DMS53 treated with DMSO at 0.1 percent for 48 hours (cell line): ENCODE results near the gene ESRRA.

Experiments
- DNase-seq: peaks from one replicate; lab custom pipeline; 2025; ENCODE audit not compliant: unreplicated experiment; lab: John Stamatoyannopoulos, UW

Gene ESRRA

DNA sequence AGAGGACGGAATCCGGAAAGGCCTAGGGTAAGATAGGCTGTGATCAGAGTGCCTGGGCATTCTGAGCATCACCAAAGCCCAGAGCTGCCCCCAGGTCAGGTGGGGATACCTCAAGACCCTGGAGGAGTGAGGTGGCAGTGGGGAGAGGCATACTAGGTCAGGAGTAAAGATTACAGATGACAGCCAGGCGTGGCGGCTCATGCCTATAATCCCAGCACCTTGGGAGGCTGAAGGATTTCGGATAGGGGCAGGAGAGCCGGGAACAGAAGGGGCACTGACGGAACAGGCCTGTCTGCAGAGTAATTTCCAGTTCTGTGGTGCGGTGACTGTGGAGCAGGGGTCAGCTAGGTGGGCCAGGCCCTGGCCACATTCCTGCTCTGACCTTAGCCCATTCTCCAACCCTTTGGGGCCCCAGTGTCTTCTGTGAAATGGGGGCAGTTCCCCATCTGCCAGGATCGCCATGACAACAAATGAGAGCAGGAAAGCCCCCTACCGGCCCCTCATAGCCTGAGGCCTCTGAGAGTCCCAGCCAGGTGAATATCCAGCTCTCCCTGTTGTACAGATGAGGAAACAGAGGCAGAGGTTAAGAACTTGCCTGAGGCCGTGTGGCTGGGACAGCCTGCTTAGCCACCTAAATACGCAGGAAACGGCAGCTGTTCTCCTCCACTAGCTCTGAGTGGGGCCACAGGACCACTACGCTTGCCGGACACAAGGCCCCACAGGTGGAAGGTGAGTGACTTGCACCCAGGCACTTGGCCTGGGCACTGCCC lies 30.1 kb upstream of the ESRRA start:
- DNase-seq = no peak

DNA sequence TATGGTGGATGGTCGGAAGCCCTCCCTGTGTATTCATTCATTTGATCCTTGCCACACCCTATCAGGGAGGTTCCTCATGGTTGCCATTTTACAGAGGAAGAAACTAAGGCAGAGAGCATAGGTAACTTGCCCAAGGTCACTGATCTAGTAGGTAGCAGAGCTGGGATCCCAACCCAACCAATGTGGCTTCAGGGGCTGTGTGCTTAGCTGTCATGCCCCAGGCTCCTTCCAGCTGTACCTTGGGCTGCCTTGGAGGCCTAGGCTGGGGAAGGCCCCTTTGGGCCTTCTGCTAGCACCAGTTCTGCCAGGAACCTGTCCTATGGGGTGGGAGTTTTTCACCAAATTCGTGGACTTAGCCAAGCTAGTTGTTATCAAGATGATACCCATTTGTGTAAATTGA lies 29.5 kb upstream of the ESRRA start:
- no peak for DNase-seq

DNA sequence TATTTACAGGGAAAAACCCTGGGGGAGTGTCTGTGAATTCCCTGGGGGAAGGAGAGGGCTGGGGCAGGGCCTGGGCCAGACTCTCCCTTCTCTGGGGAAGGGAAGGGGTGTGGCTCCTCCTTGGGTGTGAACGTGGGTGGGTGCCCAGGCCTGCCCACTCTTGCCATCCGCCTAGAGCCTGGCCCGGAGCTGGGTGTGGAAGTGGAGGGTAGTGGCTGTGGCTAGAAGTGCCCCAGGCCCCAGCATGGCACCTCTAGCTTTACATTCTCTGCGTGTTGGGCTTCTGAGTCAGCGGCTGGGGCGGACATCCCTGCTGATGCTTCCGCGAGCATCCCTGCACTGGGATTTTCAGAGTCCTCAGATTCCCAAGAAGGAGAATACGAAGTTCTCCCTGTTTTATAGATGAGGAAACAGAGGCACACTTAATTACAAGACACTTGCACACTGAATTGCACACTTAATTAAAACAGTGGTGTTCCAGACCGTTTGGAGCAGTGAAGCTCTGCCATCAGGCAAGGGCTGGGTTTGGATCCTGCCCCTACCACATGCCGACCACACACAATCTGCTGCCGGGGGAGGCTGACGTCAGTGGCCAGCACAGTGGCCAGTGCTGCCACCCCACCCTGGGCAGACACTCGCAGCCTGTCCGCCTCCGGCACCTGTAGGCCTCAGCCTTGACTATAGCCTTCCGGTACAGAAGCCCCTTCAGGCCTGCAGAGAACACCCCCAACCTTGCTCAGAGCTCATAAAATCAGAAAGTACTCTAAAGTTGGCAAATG lies 28.5 kb upstream of the ESRRA start:
- DNase-seq = no peak

DNA sequence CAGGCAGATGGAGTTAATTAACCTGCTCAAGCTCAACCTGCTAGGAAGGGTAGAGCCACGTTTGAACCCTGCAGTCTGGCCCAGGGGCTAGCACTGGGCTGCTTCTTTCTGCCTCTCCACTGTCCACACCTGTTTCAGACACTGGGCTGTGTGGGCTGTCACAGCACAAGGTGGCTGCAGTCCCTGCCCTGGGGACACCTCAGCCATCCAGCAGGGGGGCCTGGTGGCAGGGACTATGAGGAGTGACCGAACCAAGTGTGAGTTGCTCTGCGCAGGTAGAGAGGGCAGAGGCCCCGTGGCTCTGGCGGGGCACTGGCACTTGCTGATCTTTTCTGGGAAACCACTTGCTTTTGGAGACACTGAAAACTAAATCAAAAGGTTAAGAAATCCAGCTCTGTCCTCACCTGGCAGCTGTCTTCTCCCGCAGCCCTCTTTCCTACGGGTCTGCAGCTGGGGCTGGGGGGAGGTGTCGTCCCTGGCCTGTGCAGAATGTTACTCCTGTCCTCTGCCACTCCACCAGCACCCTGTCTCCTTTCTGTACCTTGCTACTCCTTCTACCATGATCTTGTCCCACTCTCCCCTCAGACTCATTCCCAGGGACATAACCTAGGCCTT lies 26.6 kb upstream of the ESRRA start:
- DNase-seq = no peak

DNA sequence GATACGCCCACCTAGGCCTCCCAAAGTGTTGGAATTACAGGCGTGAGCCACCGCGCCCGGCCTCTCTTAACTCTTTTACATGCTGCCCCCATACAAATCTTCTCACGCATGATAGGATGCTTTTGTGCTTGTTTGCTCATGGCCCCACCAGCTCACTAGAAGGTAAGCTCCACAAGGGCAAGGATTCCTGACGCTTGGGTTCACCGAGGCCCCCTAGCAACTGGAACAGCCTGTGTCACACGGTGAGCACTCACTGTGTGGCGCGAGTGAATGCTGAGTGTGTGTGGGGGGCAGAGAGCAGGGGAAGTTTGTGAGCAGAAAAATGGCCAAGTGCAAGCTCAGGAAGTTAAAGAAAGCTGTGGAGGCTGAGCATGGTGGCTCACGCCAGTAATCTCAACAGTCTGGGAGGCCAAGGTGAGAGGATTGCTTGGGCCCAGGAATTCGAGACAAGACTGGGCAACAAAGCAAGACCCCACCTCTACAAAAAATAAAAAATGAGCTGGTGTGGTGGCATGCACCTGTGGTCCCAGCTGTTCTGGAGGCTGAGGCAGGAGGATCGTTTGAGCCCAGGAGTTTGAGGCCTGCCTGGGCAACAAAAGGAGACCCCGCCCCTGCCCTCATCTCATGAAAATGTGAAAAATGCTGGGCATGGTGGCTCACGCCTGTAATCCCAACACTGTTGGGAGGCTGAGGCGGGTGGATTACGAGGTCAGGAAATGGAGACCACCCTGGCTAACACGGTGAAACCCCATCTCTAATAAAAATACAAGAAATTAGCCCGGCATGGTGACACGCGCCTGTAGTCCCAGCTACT lies 23.2 kb upstream of the ESRRA start:
- no peak for DNase-seq

DNA sequence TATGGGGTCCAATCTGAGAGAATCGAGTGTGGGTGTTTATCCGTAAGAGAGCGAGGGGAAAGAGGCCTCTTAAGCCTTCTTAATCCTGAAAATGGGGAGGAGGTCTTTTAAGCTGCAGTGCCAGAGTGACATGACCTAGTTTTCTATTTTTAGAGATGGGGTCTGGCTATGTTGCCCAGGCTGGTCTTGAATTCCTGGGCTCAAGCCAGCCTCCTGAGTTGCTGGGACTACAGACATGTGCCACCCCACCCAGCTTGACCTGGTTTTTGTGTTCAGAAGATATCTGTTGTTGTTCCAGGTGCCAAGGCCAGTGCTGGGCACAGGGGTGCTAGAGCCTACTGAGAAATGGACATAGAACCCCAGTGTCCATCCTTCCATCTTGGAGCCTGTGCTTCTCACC lies 22.2 kb upstream of the ESRRA start:
- no peak for DNase-seq

DNA sequence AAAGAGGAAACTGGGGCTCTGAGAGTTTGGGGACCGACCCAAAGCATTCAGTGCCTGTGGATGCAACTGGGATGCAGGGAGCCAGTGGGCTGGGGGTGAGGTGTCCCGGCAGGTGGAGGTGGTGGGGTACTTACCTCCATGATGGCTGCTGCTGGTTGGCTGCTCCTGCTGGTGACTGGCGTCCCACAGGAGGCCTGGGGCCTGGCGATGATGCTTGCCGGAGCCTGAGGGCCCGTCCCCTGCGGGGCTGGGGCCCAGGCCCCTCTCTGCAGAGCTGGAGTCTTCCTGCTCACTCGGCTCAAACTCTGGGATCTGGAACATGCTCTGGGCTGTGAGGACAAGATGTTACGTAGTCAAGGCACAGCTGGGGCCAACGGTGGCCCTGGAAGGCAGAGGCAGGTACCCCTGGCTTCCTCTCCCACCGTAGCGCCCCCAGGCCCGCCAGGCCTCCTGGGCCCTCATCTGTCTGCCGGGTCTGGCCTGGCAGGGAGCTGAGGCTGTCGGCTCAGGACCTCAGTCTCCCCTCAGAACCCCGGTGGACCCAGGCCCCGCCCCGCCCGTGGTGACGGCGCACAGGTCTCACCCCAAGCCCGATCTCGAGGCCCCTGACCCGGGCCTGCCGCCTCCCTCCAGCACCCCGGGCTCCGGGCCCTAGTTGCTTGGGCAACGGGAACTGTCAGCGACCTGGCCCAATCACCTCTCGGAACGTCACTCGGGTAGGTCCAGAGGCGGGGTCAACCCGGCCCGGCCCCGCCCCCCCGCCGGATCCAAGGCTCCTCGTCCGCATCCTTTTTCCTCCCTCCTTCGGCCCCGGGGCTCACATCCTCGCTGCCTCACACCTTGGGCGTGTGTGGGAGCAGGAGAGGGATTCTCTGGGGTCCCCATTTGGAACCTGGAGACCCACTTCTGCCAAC lies 21.0 kb upstream of the ESRRA start, which contains the start of gene BAD:
Gene BAD (minus strand): TSS at position 618 of the 914 bp plus-strand sequence. CDS start 297 bp downstream, at position 321.
- peak; percentile 85 for DNase-seq

DNA sequence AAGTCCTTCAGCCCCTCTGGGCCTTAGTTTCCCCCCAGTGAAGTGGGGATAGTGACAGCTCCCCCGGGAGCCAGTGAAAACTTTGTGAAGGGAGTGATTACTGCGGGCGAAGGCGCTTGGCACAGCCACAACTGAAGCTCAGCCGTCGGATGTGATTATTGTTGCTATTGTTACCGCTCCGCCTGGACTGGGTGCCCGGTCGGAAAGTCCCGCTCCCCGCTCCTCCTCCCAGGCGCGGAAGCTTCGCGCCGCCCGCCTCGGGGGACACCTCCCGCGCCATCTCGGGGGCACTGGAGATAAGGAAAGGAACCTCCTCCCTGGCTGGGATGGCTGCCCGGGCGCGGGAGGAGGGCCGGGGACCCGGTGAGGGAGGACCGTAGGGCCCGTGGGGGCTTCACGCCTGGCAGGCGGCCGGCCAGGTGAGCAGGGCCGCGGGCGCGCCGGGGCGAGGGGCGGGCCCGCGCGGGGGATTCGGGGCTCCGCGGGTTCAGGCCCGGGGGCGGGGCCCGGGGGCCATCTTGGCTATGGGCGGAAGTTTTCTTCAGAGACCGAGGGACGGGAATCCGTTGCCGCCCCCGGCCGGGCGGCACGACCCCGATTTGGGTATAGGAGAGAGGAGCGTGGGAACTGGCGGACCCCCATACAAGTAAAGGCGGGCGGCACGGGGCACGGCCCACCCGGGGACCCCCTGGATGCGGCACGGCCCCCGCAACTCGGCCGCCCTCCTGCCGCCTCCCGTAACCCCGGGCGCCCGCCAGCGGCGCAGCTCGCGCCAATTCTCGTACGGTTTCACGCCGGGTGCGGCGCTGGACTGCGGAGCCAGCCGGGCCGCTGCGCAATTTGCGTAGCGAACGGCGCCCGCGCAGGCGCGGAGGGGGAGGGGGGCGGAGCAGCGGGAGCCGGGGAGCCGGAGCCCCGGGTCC lies 20.1 kb upstream of the ESRRA start, which contains the start of gene GPR137:
Gene GPR137 (plus strand): TSS at position 887 of the 923 bp plus-strand sequence. CDS start 677 bp downstream, outside the sequence.
- DNase-seq = peak; percentile 68

DNA sequence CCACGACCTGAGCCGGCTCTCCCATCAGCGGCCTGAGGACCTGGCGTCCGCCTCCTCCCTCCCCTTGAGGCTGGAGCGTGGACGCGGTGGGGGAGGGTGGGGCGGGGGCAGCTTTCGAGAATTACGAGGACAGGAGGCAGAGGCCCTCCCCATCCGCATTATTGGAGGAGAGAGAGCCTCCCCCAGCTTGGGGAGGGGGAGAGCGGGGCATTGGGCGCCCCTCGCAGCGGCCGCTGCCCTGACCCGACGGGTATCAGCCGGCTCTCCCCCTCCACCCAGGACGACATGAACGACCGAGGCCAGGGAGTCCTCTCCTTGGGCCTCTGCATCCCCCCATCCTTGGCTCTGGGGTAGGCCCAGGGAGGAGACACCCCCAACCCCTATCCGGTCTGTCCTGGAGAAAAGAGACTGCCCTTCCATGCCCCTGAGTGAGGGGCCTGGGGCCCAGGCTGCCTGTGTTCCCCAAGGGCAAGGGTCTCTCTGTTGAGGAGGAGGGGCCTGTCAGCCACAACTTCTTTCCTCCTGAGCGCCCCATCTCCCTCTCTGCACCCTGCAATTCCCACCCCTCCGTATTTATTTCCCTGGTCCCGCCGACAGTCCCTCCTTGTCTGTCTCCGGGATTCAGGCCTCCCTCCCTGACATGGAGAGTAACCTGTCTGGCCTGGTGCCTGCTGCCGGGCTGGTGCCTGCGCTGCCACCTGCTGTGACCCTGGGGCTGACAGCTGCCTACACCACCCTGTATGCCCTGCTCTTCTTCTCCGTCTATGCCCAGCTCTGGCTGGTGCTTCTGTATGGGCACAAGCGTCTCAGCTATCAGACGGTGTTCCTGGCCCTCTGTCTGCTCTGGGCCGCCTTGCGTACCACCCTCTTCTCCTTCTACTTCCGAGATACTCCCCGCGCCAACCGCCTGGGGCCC lies 19.2 kb upstream of the ESRRA start:
- peak; percentile 44 for DNase-seq

DNA sequence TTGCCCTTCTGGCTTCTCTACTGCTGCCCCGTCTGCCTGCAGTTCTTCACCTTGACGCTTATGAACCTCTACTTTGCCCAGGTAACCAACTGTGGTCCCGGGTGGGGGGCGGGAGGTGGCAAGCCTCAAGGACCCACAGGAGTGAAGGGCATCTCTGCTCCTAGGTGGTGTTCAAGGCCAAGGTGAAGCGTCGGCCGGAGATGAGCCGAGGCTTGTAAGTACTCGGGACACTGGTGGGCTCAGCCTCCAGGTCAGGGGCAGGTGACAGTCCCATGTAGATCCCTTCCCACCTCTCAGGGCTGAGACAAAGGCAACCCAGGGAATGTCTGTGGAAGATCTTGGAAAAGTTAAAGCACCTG lies 18.5 kb upstream of the ESRRA start:
- DNase-seq = no peak

DNA sequence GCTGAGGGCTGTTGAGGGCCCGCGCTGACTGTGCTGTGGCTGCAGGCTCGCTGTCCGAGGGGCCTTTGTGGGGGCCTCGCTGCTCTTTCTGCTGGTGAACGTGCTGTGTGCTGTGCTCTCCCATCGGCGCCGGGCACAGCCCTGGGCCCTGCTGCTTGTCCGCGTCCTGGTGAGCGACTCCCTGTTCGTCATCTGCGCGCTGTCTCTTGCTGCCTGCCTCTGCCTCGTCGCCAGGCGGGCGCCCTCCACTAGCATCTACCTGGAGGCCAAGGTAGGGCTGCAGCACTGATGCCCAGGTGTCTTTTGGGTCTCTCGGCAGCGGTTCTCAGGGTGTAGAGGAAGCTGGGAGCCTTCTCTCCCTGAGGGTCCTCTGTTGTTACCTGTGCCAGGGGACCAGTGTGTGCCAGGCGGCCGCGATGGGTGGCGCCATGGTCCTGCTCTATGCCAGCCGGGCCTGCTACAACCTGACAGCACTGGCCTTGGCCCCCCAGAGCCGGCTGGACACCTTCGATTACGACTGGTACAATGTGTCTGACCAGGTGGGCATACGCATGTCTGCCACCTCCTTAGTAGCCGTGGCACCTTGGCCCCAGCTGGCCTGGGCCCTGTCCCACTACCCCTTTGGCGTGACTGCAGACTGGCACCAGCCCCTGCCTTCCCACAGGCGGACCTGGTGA lies 17.5 kb upstream of the ESRRA start:
- no peak for DNase-seq

DNA sequence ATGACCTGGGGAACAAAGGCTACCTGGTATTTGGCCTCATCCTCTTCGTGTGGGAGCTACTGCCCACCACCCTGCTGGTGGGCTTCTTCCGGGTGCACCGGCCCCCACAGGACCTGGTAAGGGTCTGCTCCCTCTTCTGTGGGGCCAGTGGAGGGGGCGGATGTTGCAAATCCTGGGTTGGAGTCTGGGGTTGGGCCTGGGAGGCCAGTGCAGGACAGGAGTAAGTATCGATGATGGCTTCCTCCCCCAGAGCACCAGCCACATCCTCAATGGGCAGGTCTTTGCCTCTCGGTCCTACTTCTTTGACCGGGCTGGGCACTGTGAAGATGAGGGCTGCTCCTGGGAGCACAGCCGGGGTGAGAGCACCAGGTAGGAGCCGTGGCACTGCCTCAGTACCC lies 17.0 kb upstream of the ESRRA start:
- no peak for DNase-seq

DNA sequence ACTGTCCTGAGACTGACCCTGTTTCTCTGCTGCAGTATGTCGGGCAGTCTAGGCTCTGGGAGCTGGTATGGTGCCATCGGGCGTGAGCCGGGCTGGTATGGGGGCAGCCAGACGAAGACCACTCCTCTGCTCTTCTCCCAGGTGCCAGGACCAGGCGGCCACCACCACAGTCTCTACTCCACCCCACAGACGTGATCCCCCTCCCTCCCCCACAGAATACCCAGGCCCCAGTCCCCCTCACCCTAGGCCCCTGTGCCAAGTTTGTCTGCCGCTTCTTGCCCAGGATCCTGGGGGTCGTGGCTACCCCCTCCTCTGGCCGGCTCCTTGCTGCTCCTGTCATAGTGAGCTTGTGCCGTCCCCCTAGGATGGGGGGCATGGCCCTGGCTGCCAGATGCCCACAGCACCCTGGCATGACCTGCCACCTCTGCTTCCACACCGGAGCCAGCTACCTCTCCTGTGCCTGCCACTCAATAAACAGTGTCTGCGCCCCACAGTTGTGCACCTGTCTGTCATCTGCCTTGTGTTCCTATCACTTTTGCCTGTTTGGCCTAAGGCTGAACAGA lies 16.2 kb upstream of the ESRRA start:
- DNase-seq = no peak

DNA sequence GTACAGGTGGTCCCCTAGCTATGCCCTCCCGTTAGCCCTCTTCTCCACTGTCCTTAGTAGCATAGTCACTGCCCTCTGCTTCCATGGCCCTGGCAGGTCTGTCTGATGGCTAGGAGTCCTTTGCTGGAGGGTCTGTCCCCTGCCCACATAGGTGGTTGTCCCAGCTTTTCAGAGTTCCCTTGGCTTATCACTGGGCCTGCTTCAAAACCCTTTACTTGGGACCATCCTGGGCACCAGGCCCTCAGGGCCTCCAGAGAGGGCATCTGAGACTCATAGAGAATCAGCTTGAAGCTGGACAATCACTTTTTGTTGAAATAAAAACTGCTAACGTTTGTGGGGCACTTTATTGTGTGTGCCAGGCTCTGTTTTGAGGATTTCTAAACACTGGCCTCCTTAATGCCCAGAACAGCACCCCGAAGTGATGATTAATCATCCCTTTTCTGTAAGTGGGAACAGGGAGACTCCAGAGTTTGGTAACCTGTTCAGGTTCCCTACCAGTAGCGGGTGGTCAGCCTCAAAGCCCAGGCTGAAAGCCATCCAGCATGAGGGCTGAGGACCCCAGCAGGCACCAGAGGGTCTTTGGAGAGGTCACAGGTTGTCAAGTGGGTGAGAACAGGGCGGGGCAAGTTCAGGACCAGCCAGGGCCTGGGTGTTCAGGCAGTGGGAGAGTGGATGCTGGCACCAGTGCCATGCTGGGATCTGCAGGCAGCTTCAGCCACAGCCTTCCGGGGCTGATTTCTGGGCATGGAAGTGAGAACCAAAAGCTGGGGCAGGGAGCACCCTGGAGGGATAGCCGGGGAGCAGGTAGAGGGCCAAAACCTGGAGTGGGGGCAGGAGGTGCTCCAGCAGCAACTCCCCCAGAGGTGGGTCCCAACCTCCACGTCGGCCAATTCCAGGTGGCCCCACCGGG lies 14.7 kb upstream of the ESRRA start:
- no peak for DNase-seq

DNA sequence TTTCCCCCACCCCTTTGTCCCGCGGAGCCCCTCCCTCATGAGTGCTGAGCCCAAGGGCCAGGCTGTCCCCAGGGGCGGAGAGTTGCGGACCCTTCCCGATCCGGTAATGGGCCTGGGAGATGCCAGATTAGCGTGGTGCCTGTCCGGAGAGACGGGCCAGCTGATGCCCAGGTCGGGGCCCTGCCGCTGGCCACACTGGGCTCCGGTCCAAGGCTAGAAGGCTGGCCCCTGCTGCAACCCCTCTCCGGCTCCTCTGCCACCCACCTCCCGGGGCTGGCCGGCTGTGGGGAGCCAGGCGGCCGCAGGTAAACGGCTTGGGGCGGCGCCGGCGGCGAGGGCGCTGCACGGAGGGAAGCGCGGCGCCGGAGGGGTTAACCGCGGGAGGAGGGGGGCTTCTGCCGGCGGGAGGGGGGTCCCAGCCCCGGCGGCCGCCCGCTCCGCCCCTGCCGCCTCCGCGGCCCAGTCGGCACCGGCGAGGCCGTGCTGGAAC lies 14.0 kb upstream of the ESRRA start, which contains the start of gene KCNK4:
Gene KCNK4 (plus strand): TSS at position 41 of the 490 bp plus-strand sequence. CDS start 1,717 bp downstream, outside the sequence.
- no peak for DNase-seq
